ENCODE data around the gene FAM83D. TPM values are rescaled to one million over a fixed set of nuclear protein-coding genes. Genes with fewer than 3 reads are reported as not detected.

The FAM83D gene
- total RNA-seq, 3 donors from 2014 or later = 3.4 to 13.9 (median 13.1) TPM

DNA sequence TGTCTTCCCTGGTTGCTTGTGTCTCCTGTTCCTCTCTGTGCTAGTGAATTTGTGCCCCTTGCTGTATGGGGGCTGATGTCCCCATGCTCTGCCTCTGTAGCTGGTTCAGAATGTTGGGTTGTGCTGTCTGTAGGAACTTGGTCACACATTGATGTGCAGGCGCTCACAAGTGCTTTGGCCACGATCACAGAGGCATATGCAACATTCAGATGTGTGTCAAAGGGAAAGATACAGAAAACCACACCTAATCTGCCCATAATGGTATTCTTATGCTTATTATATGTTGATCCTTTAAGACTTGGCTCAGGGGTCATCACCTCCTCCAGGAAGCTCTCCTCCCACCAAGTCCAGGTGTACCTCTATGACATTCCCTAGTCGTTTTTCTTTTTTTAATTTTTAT lies 18.8 kb downstream of the FAM83D start:
- no peak for ATAC-seq
- Histone ChIP-seq H3K36me3 (ENCODE audit: low read depth) (no peaks in the 10 kb centered on the region), H3K9me3 (no peaks in the 10 kb centered on the region), H3K4me3 (no peak overlapping the region), H3K4me1 (ENCODE audit: low read depth) (no peaks in the 10 kb centered on the region)
- no peak for TF ChIP-seq CTCF (IDR thresholded peaks at IDR 0.05)
- DNase-seq = no peak
- intact Hi-C loops (cut with DNase I, micrococcal nuclease) = no loop called here

- TF ChIP-seq CTCF (IDR thresholded peaks at IDR 0.05) = no peak
- intact Hi-C loops (cut with DNase I, micrococcal nuclease) = no loop called here
- no peak overlapping the region for H3K4me3 ChIP-seq
- no peaks in the 10 kb centered on the region for H3K36me3 ChIP-seq (ENCODE audit: low read depth)
- H3K9me3 ChIP-seq = no peaks in the 10 kb centered on the region
- DNase-seq (no peak), ATAC-seq (no peak)
- no peaks in the 10 kb centered on the region for H3K4me1 ChIP-seq (ENCODE audit: low read depth)
These were observed 20.6 kb downstream of the FAM83D start for GRCh38 chr20:38946836-38947235.

- H3K4me1 ChIP-seq (ENCODE audit: low read depth) = no peaks in the 10 kb centered on the region
- no peak for DNase-seq
- ATAC-seq = no peak
- TF ChIP-seq CTCF (IDR thresholded peaks at IDR 0.05) = no peak
- no peaks in the 10 kb centered on the region for H3K36me3 ChIP-seq (ENCODE audit: low read depth)
- no peaks in the 10 kb centered on the region for H3K9me3 ChIP-seq
- H3K4me3 ChIP-seq = no peak overlapping the region
- intact Hi-C loops (cut with DNase I, micrococcal nuclease) = no loop called here
These were observed 21.7 kb downstream of the FAM83D start for GRCh38 chr20:38947931-38948362.

DNA sequence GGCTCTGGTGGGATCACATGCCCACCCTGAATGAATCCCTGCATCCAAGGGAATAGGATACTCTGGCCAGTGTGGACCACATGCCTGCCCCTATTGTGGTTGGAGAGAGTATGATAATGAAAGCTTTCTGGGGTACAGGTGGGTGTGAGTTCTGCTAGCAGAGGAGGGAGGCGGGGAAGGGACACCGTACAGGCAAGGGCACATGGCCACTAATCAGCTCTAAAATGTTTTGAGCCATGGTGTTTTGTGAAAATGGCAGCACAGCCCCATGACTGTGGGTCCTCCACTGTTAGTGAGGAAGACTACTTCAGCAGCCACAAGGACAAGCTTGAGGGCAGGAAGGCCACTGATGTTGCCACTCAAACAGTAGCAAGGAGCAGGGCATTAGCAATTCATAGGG lies 24.0 kb downstream of the FAM83D start:
- TF ChIP-seq CTCF (IDR thresholded peaks at IDR 0.05) = no peak

GRCh38 chr20:38951611-38952010 lies 25.4 kb downstream of the FAM83D start:
- intact Hi-C loops (cut with DNase I, micrococcal nuclease) = no loop called here
- Histone ChIP-seq H3K4me3 (no peak overlapping the region), H3K9me3 (no peaks in the 10 kb centered on the region), H3K4me1 (ENCODE audit: low read depth) (no peaks in the 10 kb centered on the region), H3K36me3 (ENCODE audit: low read depth) (no peaks in the 10 kb centered on the region)
- no peak for DNase-seq
- ATAC-seq = no peak
- no peak for TF ChIP-seq CTCF (IDR thresholded peaks at IDR 0.05)

More for the DNA sequence above, 24.0 kb downstream of the FAM83D start:
- Histone ChIP-seq H3K36me3 (ENCODE audit: low read depth) (no peaks in the 10 kb centered on the region), H3K4me3 (no peak overlapping the region), H3K4me1 (ENCODE audit: low read depth) (no peaks in the 10 kb centered on the region), H3K9me3 (no peaks in the 10 kb centered on the region)
- no peak for DNase-seq
- intact Hi-C loops (cut with DNase I, micrococcal nuclease) = no loop called here
- ATAC-seq = no peak

DNA sequence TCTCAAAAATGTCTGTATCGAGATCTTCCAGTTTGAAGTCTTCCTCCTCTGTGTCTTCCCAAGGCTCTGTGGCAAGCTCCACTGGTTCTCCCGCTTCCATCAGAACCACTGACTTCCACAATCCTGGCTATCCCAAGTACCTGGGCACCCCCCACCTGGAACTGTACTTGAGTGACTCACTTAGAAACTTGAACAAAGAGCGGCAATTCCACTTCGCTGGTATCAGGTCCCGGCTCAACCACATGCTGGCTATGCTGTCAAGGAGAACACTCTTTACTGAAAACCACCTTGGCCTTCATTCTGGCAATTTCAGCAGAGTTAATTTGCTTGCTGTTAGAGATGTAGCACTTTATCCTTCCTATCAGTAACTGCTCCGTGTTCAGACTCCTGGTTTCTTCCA lies 25.9 kb downstream of the FAM83D start:
- H3K4me1 ChIP-seq (ENCODE audit: low read depth) = no peaks in the 10 kb centered on the region
- H3K36me3 ChIP-seq (ENCODE audit: low read depth) = no peaks in the 10 kb centered on the region
- H3K9me3 ChIP-seq = no peaks in the 10 kb centered on the region
- H3K4me3 ChIP-seq = no peak overlapping the region
- ATAC-seq (no peak), DNase-seq (no peak)
- intact Hi-C loops (cut with DNase I, micrococcal nuclease) = no loop called here
- no peak for TF ChIP-seq CTCF (IDR thresholded peaks at IDR 0.05)
